ENCODE data around the gene LXN. TPM values are rescaled to one million over a fixed set of nuclear protein-coding genes. Genes with fewer than 3 reads are reported as not detected.
A peak's percentile ranks its signal among the peaks of the same experiment; 100 is the strongest.

LXN gene
- total and polyA plus RNA-seq, 2 of the 4 experiments (the other 2 are of a cell fraction), result 93.6 to 155 TPM

DNA sequence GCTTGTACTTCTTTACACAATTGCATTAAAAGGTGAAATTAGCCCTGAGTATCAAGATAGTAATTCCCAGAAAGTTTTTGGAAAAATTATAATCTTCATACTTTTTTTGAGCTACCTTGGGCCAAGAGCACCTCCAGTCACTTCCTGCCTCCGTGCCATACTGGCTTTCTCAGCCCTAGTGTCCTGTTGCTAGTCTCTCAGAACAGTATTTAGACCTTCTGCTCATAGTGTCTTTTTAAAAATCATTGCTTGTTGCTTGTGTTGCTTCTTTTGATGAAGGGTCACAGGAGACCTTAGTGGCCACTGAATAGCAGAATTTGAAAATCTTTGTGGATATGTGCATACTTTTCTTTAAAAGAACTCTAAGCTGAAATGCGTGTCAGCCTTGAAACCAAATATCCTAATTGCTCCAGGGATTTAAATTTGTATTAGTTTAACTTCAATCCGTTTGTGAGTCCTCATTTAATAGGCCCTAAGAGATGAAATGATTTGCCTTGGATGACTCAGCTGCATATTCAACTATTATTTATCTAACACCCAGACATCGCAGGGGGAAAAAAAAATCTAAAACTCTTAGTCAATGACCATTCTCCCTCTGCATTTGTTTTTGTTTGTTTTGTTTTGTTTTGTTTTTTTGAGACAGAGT, 29.1 kb upstream of the LXN start:
- Histone ChIP-seq H3K4me1 (ENCODE audit: control insufficient read depth, insufficient read depth, low read length) (peaks cover 15% of the 10 kb centered on the region), H3K79me1 (ENCODE audit: low read depth in 1 of 2, low read length in 2 of 2) (peaks cover 29 to 39% of the 10 kb centered on the region in 2 experiments), H3K36me3 (ENCODE audit: control insufficient read depth, insufficient read depth, low read length) (no peaks in the 10 kb centered on the region), H4K8ac (ENCODE audit: low read depth in 2 of 2, low read length in 2 of 2) (peak overlapping the region; percentile 64 to 83), H3K14ac (replicated peaks; ENCODE audit: low read depth, low read length) (peak overlapping the region; percentile 76), H2BK15ac (ENCODE audit: low read depth, low read length) (peak overlapping the region; percentile 93; the same call in 2 of the 3 replicates), H3K27ac (ENCODE audit: insufficient read depth, low read length) (peak overlapping the region; percentile 82), H3K56ac (ENCODE audit: extremely low read depth, insufficient read depth, low read length) (peak overlapping the region; percentile 65; the same call in 1 of the 2 replicates), H2BK5ac (ENCODE audit: low read depth, low read length, poor library complexity, severe bottlenecking) (peak overlapping the region; percentile 94), H3K4ac (ENCODE audit: low read depth, low read length) (peak overlapping the region; percentile 91), H3K9me1 (ENCODE audit: insufficient read depth, low read length) (peaks cover 16% of the 10 kb centered on the region), H4K91ac (ENCODE audit: insufficient read depth, low read depth, low read length) (peak overlapping the region; percentile 87), H3K9me3 (ENCODE audit: control insufficient read depth, insufficient read depth, low read length) (no peaks in the 10 kb centered on the region), H2AFZ (replicated peaks; ENCODE audit: low read length, poor library complexity) (no peak overlapping the region), H2BK120ac (ENCODE audit: low read depth, low read length) (peak overlapping the region; percentile 71), H3K4me3 (ENCODE audit: insufficient read depth, low read depth, low read length) (no peak overlapping the region), H3K27me3 (ENCODE audit: control insufficient read depth, insufficient read depth, low read length) (no peaks in the 10 kb centered on the region), H4K5ac (ENCODE audit: low read depth, low read length) (peak overlapping the region; percentile 95), H3K23ac (ENCODE audit: low read depth, low read length) (peak overlapping the region; percentile 63; the same call in 1 of the 2 replicates), H3K9ac (ENCODE audit: low read depth, low read length) (no peak overlapping the region), H2AK9ac (replicated peaks; ENCODE audit: low read depth, low read length, poor library complexity) (no peak overlapping the region), H4K20me1 (ENCODE audit: insufficient read depth, low read length) (no peaks in the 10 kb centered on the region), H3K4me2 (ENCODE audit: low read depth, low read length) (no peak overlapping the region), H3K18ac (ENCODE audit: low read depth, low read length) (peak overlapping the region; percentile 98), H2AK5ac (ENCODE audit: low read depth, low read length) (0 out of 2 replicates have a peak overlapping the region, but pooled peaks have one; percentile 68), H2BK20ac (ENCODE audit: low read depth, low read length) (peak overlapping the region; percentile 84)
- no TSS peak for BruUV-seq (replicated peaks)
- ChIA-PET POLR2A (ENCODE audit: unreplicated experiment) (interaction anchor here (0.7 kb wide), 1 partner anchor 168 kb away, joined by 3 read pairs; no protein-coding TSS in a partner anchor), CTCF (interaction anchor here (1.0 kb wide), 1 partner anchor 43 kb away, joined by 3 read pairs; no protein-coding TSS in a partner anchor)
- WGBS, 2 experiments (ENCODE audit: extremely low coverage in 2 of 2, insufficient read length in 1 of 2), result no CpG with 5 or more reads among the region's 4 CpGs
- TF ChIP-seq NFE2L2 (IDR thresholded peaks at IDR 0.05; ENCODE audit: low read depth, low read length) (peak; percentile 68), SMC3 (IDR thresholded peaks at IDR 0.05; ENCODE audit: low read depth, low read length) (no peak), FOS (IDR thresholded peaks at IDR 0.05; ENCODE audit: low read depth, low read length) (0 out of 2 replicates have a peak, but pooled peaks have one; percentile 30), CHD1 (IDR thresholded peaks at IDR 0.05; ENCODE audit: low read depth, low read length) (no peak), MXI1 (IDR thresholded peaks at IDR 0.05; ENCODE audit: borderline replicate concordance, low read depth, low read length) (no peak), CEBPB (IDR thresholded peaks at IDR 0.05; ENCODE audit: low read depth, low read length) (no peak)
- DNase-seq (peak; percentile 70), ATAC-seq (ENCODE audit: low read depth) (peak; percentile 54)
- dilution Hi-C loops (cut with HindIII; ENCODE audit: low sequenced_read_pairs, unreplicated experiment) (no loop called here), intact Hi-C loops (cut with micrococcal nuclease) (no loop called here), in situ Hi-C loops (cut with MboI; ENCODE audit: low sequenced_read_pairs) (loop anchor here (25.0 kb wide), 1 partner anchor 1539 kb away; the partner anchor contains the start of gene CCNL1)

All from IMR-90 (cell line).